Left colon (tissue), 2 donors: Measurements from ENCODE around the gene ZNF775. TPM values are rescaled to one million over a fixed set of nuclear protein-coding genes. Genes with fewer than 3 reads are reported as not detected.

ENCODE experiments used
- ATAC-seq: fragments of 200-7000 bp; cut with Tn5 transposase; one replicate; pipeline ENCODE4 v1.9.1; 2020; ENCODE audit warnings: mild to moderate bottlenecking, moderate library complexity
- DNase-seq, 2 donors: peaks; one replicate each; pipeline ENCODE4 v3.0.0-alpha.2; 2020
- intact Hi-C, 2 donors: fragments of 100-400 bp; cut with DNase I in 1 of 2; cut with micrococcal nuclease in 1 of 2; formaldehyde crosslinking; loops; one replicate each; pipeline versions ENCODE4 v1.11.2 to v1.14.0; 2022; cut with DNase I, micrococcal nuclease
- total RNA-seq, 2 donors: library from RNA; stranded (reverse); fragmentation: NEBNext Ultra II Directional; extraction: Animal tissue kit (Norgen Biotek cat#: 25700); gene quantifications; one replicate each; pipeline ENCODE4 v1.2.1, GENCODE V29; 2021
- donor health status: DM: no; HTN: no; CAD: no.
- donor health status: DM: yes; HTN: yes; CAD: no.

Gene ZNF775
- total RNA-seq, 2 donors from 2014 or later, result 7.1 to 8.7 TPM

GRCh38 chr7:150405584-150406311 lies 26.6 kb downstream of the ZNF775 start:
- DNase-seq (peak in 1 of 2 donors; percentile 60), ATAC-seq (peak; percentile 29)
- intact Hi-C loops, result no loop called here

DNA sequence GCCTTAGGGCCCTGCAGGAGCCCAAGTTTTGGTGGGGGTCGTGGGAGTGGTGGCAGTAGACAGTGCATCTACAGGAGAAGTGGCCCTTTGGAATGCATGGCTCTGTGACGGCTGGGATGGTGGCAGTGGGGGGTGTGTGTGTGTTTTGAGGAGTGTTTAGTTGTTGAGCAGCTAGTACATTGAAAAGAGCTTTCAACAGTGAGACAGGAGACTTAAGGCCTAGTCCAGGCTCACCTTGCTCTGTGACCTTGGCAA lies 27.1 kb downstream of the ZNF775 start:
- no peak for DNase-seq
- ATAC-seq, result no peak
- intact Hi-C loops, result no loop called here

DNA sequence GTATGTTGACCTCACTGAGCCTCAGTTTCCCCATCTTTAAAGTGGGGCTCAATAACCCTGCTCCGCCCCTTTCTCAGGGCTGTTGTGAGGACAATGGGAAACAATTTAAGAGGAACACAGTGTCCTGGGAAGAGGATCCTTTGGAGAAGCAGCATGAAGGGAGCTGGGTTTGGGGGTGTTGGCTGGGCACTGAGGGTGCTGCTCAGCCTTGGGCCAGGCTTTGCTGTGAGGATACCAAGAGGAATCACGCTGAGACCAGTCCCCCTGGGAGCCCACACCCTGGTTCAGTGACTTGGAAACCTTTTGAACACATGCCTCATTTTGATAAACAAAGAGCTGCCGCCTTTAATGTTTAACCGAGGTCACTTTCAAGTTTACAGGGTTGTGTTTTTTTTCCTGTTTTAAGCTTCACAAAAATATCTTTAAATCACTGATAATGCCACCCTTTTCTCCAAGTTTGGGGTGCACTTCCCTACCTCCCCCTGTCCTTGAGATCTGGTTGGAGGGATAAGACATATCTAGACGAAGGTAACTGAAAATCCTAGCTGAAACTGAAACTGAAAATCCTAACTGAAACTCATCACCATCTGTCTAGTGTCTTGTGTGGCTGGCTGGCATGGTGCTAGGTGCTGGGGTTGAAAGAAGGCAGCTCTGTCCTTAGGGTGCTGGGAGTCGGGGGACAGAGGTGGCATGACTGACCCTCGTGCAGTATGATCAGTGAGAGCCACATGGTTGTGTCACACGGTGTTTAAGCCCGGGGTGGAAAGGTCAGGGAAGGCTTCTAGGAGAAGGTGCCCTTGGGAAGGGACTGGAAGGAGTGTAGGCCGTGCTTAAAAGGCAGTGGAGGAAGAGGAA lies 27.7 kb downstream of the ZNF775 start:
- ATAC-seq, result peak; percentile 21
- peak; percentile 59 to 68 for DNase-seq
- intact Hi-C loops, result no loop called here

GRCh38 chr7:150407588-150408392 lies 28.7 kb downstream of the ZNF775 start:
- intact Hi-C loops, result no loop called here
- DNase-seq (no peak), ATAC-seq (no peak)

DNA sequence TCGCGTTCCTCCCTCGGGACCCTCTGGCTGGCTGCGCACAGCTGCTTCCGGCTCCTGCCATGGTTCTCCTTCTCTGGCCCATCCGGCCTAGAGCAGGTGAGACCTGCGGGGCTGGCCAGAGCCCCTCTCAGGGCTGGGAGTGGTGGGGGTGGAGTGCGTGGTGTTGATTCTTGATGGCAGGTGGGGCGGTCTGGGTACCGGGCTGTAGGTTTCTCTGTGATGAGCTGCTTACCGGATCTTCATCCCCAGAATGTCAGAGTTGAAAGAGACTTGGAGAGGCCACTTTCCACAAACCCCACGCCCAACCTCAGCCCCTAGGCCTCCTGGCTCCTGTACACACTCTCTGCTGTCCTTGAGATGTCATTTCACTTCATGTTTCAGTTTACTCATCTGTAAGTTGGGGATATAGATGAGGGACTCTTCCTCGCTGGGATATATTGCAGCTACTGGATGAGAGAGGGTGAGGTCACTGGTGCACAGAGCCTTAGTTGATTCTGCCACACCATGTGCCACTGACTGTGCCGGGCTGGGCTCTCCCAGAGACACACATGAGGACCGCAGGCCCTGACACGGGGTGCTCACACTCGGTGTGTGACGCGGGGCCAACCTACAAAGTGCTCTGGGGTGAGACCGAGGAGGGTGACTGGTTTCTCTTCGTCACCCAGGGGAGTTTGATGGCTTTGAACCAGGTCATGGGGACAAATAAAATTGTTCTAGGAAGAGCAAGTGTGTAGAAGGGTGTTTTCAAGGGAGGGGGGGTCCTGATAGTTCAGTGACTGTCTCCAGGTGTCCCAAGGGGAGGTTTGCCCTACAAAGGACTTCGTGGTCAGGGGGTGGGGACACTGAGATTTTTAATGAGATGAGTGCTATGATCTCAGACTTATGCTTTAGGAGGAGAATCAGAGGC lies 29.5 kb downstream of the ZNF775 start:
- DNase-seq (no peak), ATAC-seq (no peak)
- intact Hi-C loops, result no loop called here

GRCh38 chr7:150409300-150410030 lies 30.3 kb downstream of the ZNF775 start:
- intact Hi-C loops, result no loop called here
- DNase-seq, result no peak
- ATAC-seq, result no peak

DNA sequence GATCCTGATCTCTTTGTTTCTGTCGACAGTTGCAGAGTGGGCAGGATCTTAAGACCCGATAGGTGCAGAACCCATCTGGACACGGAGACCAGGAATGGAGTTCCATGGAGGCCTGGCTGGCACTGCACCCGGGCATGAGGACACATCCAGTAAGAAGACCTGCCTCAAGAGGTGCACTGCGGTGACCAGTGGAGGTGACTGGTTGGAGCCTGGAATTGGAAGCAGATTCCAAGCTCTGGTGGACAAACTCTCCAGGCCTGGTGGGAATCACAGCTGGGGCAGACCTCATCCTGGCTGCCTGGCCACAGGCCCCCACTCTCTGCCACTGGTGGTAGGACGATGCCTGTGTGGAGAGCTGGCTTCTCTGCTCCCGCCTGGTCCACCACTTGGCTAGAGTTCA lies 31.0 kb downstream of the ZNF775 start:
- ATAC-seq, result no peak
- no peak for DNase-seq
- intact Hi-C loops, result no loop called here

DNA sequence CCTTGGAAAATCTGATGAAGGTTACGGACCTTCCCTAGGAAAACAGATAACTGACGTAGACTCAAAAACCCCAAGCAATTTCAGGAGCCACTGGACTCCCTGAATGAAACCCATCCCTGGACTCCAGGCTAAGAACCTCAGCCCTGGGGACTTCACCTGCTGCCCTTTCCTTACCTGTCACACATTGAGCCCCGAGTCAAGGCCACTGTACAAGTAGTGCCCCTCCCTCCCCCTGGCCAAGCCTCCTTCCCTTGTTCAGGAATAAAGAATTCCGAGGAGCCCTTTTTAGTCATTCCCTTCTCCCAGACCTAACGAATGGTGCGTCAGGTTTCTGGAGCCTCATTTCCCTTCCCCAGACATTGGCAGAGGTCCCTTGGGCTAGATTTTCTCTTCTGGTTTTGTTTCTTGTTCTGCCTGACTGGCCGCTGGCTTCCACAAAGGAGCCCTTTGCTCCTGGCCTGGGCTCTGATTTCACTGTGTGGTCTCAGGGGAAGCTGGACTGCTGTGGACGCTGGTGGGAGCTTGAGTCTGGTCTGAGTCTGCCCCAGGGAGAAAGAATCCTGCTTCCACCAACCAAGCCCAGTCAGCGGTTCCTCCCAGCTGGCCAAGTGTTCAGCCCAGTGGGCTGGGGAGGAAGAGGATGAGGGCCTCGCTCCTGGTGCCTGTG lies 31.7 kb downstream of the ZNF775 start:
- intact Hi-C loops, result no loop called here
- ATAC-seq (no peak), DNase-seq (no peak)

- no peak for ATAC-seq
- intact Hi-C loops, result no loop called here
- no peak for DNase-seq
Observed at GRCh38 chr7:150411606-150412005, 32.5 kb downstream of the ZNF775 start.

DNA sequence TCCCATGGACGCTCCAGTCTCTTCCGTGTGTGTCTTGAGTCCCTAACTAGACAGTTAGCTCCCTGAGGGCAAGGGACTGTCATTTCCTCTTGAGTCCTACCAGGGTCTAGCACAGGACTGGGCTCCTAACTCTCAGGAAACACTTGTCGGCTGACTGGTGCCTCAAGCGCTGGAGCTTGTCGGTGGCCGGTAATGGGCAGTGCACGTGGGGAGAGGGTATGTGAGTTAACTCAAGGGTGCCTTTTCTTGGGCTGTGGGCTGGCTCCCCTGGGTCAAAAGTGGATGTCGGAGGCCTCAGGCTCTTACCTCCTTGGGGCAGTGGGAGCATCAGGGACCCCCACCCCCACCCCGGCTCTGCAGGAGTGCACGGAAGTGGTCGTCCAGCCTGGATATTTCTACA lies 32.9 kb downstream of the ZNF775 start:
- intact Hi-C loops, result no loop called here
- ATAC-seq (no peak), DNase-seq (no peak)

- intact Hi-C loops, result no loop called here
- no peak for DNase-seq
- no peak for ATAC-seq
Observed at GRCh38 chr7:150412518-150413488, 33.7 kb downstream of the ZNF775 start.

DNA sequence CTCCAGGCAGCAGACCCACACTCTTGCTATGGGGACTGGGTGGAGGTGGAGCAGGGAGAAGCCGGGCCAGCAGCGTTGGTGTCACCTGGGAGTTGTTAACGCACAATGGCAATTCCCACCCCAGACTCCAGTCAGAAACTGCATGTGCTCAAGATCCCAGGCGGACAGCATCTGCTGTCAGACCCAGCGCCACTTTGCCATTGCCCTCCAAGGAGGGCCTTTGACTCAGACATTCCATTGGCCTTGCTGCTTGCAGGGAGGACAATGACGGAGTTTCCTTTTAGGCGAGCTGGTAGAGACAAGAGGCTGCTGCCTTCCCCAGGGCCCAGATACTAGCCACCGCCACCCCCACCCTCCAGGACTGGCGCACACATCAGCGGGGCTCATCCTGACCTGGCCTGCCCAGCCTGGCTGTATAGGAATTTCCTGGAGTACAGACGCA lies 34.5 kb downstream of the ZNF775 start:
- DNase-seq, result no peak
- ATAC-seq, result no peak
- intact Hi-C loops, result no loop called here

- DNase-seq (no peak), ATAC-seq (no peak)
- intact Hi-C loops, result no loop called here
Observed at GRCh38 chr7:150415161-150416153, 36.3 kb downstream of the ZNF775 start.

DNA sequence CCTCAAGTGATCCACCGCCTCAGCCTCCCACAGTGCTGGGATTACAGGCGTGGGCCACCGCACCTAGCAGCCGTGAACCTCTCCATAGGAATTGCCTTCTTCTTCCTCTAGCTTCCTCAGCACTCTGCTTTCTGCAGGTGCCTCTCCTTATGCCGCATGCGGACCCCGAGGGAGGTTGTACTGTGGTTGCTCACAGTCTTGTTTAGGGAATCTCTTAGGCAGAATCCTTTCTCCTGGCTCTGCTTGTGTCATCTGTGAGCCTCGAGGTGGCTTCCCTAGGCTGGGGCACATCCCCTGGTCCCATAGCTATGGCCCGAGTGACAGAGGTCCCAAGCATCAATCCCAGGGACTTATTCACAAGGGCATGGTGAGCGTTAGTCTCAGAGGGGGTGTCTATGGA lies 38.1 kb downstream of the ZNF775 start:
- intact Hi-C loops, result no loop called here
- no peak for DNase-seq
- ATAC-seq, result no peak

DNA sequence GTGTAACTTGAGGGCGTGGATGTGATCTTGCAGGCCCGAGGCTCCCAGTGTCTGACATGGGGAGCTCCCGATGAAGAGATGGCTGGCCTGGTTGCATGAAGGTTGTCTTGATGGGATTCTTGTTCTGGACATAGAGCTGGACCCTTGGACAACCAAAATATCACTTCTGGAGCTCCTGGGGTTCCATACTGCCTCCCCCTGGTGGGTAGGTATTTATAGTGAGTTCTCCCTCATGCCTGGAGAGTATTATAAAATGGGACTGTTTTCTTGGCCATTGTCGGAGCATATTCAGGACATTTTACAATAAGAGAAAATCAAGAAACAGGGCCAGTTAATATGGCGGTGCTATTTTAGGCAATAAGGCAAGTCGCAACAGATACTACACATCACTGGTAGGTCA lies 38.7 kb downstream of the ZNF775 start:
- ATAC-seq (no peak), DNase-seq (no peak)
- intact Hi-C loops, result no loop called here
